ENCODE data around the gene JADE2.
A peak's percentile ranks its signal among the peaks of the same experiment; 100 is the strongest.
"Not testable (repeated sequence)": the region's sequence is repeated elsewhere in the genome, so short reads cannot be mapped to it uniquely, and the experiment has no call there.

Gene JADE2

DNA sequence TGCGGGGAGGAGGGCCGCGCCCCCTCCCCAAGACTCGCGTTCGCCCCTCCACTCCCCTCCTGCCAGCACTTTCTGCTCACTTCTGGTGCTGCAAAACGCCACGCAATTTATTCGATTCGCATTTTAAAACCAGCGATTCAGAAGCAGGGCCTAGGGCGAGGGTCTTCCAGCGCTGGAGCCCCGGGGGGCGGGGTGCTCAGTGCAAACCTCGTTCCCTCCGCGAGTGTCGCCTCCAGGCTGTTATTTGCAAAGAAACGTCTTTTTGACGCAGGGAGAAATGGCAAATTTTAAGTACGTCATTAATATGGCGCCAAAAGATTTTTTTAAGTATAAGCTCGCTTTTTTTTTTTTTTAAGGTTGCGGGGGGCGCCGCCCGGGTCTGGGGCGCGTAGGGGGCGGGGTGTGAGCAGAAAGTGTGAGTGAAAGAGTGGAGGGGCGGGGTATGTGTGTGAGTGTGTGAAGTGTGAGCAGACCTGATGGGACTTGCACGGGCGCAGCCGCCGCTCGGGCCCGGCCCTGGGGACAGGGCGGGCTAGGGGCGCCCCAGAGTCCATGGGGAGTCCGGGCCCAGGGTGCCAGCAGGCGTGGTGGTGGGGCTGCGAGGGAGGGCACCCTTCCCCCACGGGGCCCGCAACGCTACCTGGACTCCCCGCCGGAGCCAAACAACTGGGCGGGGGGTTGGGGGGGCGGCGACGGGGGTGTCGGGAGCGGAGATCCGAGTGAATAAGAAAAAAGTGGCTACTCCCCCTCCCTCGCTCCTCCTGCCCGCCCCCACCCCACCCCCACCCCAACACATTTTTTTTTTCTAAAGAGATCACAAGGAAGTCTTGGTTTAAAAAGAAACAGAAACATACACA is at the start of gene JADE2:
TSS of gene JADE2 (plus strand) at position 845 of the 857 bp plus-strand sequence. CDS start 10,188 bp downstream, outside the sequence.
- peak; percentile 3 to 10 for DNase-seq

DNA sequence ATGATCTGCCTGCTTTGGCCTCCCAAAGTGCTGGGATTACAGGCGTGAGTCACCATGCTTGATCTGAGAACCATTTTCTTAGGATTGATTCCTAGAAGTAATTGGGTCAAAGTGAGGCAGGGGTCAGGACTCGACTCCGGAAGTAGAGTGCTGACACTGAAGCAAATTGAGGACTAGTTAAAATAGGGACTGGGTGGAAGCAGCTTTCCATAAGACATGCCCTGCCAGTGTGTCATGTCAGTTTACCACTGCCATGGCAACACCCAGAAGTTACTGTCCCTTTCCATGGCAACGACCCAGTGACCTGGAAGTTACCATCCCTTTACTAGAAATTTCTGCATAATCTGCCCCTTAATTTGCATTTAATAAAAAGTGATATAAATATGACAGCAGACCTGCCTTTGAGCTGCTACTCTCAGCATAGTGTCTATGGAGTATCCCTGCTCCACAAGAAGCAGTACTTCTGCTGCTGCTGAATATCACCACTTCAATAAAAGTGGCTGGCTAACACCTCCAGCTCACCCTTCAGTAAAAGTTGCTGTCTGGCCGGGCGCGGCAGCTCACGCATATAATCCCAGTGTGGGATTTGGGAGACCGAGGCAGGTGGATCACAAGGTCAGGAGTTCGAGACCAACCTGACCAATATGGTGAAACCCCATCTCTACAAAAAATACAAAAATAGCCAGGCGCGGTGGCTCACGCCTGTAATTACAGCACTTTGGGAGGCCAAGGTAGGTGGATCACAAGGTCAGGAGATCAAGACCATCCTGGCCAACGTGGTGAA is 47.8 kb upstream of the JADE2 start:
- DNase-seq, result no peak

DNA sequence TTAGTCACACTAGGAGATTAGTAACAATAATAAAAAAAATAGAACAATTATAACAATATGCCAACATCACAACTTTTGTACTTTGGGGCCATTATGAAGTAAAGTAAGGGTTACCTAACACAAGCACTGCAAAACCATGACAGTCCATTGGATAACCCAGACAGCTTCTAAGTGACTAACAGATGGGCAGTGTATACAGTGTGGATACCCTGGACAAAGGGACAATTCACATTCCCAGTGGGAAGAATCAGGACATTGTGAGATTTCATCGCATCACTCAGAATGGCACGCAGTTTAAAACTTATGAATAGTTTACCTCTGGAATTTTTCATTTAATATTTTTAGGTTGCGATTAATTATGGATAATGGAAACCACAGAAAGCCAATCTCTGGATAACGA is 45.6 kb upstream of the JADE2 start:
- no peak for DNase-seq

DNA sequence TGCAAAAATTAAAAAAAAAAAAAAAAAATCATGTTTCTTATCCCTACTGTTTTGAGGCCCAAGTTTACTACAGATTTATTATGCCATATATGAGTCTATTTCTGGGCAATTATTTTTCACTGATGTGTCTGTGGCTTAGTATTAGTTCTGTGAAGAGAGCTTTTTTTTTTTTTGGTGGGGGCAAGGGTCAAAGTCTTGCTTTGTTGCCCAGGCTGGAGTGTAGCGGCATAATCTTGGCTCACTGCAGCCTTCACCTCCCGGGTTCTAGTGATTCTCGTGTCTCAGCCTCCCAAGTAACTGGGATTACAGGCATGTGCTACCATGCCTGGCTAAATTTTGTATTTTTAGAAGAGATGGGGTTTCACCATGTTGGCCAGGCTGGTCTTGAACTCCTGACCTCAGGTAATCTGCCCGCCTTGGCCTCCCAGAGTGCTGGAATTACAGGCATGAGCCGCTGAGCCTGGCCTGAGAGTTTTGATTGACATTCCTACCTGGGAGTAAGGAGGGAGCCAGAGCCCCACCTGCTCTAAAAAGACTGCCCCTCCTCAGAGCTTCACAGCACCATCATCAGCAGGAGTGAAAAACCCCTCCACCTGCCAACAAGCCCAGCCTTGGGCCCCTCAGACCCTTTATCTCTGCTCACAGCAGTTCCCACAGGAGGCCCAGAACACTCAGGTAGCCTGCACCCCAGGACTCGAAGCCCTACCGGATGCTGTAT is 36.1 kb upstream of the JADE2 start:
- DNase-seq, result no peak

DNA sequence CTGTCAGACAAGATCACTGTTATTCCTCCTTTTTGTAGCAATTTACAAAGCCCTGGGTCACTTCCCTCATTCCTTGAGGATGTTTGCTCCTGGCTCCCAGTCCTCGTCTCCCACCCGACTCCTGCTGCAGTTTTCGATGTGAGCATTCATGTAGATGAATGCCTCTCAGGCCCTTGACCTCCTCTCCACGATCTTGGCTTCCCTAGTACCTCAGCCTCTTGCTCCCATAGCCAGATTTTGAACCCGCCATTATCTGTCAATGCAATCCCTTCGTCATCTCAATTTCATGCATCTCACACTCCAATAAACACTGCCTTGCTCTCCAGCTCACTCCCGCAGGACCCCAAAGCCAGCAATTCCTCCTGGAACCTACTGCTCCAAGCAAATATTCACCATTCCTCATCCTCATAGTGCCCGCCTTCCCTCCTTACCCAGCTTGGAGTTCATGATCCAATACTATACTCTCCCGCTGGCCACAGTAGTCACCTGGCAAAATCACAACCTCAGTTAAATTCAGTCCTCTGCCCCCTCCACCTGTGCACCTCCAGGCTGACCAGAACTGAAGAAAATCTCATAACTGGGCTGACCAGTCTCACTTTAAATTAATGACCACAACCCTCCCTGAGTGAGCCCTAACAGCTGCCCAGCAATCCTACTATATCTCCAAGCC is 35.1 kb upstream of the JADE2 start:
- no peak for DNase-seq

DNA sequence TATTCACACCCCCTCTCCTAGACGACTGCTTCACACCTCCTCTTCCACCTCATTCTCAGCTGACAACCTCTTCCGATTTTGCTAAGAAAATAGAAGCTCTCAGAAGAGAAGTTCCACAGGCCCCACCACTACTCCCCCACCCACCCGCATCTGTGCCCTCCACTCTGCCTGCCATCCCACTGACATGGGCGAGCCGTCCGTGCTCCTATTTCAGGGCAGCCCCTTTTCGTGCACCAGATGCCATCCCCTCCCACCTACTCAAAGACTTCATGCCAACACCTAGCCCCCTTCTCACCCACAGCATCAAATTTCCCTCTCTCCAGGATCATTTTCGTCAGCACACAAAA is 34.6 kb upstream of the JADE2 start:
- no peak for DNase-seq

DNA sequence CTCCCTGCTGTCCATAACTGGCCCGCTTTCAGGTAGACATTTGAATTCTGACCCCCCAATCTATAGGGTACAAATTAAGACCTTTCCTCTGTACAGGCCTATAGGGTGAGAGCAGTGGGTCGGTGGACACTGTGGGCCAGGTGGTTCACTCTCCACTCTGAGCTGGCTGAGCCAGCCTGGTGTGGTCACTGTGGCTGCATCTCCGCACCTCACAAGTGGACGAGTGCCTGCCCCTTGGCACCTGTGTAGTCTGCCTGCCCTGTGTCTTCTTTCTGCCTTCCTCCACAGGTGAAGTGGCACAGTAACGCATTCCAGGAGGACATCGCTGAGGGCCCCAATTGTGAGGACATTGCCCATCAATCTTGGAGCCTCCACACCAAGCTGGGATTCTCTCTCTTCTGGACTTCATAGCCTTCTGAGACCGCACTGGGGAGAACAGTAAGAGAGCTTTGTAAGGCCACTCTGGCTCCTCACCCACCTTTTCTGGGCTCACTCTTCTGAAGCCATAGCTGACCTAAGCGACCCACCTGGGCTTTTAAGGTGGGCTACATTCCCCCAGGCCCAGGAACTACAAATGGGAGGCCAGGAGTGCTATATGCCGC is 33.5 kb upstream of the JADE2 start:
- DNase-seq, result no peak

DNA sequence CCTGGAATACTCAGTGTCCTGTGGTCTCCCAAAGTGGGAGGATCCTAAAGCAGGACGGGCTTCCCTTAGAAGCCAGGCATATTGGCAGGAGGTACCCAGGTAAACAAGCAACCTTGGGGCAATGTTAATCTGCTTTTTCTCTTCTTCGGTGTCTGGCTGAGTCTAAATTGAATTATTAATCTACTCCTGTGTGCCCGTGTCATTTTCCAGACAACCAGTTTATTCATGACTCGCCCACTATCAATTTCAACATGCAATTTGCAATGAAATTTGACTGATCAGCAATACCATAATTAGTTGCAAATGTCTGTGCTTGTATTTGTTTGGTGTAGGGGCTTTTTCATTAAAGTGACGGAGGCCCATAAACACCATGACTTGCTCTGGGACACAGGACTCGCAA is 32.9 kb upstream of the JADE2 start:
- DNase-seq, result no peak

DNA sequence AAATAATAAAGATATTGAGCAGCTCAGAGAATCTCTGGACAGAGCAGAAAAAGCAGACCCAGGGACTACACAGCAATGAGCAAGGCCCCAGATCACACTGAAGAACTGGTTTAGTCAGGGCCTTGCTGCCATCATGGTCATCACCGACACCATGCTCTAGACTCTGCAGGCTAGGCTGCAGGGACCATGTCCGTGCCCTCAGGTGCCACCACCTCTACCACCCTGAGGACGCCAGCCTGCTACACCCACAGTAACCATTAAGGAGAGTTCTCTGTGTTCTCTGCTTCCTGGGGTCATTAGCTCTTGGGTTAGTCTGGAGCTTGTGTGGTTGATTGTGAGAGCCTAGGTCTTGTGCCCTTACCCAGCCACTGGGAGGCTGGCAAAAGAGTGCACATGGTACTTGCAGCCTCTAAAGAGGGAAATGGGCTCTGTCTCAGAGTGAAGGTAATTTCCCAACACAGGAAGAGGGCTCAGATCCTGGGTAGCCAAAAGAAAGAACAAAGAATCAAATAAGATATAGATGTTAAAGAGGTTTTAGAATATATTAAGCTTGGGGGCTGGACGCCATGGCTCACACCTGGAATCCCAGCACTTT is 31.9 kb upstream of the JADE2 start:
- DNase-seq, result no peak

DNA sequence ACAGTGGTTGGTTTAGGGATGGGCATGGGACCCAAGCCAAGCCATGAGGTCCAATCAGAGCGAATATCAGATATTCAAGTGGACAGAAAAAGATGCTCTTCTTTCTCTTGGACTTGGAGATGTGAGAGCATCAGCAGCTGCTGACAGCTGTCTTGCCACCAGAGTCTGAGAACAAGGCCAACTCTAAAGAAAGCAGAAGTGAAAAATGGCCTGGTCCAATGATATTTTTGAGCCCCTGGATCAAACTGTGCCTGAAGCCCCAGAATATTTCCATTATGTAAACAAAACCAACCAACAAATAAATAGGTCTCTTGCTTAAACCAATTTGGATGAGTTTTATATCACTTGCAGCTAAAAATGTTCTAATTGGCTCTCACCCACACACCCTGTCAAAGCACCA is 30.7 kb upstream of the JADE2 start:
- no peak for DNase-seq

DNA sequence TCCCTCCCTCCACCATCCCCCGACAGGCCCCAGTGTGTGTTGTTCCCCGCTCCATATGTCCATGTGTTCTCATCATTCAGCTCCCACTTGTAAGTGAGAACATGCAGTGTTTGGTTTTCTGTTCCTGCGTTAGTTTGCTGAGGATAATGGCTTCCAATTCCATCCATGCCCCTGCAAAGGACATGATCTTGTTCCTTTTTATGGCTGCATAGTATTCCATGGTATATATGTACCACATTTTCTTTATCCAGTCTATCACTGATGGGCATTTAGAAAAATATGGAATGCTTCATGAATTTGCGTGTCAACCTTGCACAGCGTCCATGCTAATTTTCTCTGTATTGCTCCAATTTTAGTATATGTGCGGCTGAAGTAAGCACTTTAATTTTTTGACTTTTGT is 25.6 kb upstream of the JADE2 start:
- not testable (repeated sequence) for DNase-seq

DNA sequence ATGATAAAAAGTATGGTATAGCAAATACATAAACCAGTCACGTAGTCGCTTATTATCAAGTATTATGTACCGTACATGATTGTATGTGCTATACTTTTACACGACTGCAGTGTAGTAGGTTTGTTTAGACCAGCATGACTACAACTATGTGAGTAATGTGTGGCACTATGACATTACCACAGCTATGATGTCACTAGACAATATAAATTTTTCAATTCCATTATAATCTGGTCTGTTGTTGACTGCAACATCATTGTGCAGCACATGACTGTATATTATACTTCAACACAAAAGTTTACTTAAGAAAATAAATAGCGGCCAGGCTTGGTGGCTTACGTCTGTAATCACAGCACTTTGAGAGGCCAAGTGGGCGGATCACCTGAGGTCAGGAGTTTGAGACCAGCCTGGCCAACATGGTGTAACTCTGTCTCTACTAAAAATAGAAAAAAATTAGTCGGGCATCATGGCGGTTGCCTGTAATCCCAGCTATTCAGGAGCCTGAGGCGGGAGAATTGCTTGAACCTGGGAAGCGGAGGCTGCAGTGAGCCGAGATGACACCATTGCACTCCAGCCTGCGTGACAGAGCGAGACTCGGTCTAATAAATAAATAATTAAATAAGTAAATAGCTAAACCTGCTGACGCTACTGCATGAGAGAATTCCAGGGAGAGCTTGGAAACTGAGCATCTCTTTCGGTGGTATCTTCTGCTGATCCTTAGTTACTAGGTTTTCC is 24.6 kb upstream of the JADE2 start:
- no peak for DNase-seq

DNA sequence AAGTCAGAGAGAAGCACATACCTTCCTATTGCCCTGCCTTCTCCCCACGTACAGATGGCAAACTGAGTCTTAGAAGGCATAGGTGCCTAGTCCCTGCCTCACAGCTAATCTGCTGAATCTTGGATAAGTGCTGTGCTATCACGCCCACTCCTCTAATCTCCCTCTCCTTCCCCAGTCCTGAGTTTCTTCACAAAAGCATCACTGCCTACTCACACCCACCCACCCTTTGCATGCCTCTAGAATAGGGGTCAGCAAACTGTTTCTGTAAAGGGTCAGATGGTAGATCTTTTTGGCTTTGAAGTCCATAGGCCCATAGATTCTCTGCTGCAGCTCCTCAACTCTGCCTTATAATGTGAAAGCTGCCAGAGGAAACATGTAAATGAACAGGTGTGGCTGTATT is 23.2 kb upstream of the JADE2 start:
- no peak for DNase-seq

DNA sequence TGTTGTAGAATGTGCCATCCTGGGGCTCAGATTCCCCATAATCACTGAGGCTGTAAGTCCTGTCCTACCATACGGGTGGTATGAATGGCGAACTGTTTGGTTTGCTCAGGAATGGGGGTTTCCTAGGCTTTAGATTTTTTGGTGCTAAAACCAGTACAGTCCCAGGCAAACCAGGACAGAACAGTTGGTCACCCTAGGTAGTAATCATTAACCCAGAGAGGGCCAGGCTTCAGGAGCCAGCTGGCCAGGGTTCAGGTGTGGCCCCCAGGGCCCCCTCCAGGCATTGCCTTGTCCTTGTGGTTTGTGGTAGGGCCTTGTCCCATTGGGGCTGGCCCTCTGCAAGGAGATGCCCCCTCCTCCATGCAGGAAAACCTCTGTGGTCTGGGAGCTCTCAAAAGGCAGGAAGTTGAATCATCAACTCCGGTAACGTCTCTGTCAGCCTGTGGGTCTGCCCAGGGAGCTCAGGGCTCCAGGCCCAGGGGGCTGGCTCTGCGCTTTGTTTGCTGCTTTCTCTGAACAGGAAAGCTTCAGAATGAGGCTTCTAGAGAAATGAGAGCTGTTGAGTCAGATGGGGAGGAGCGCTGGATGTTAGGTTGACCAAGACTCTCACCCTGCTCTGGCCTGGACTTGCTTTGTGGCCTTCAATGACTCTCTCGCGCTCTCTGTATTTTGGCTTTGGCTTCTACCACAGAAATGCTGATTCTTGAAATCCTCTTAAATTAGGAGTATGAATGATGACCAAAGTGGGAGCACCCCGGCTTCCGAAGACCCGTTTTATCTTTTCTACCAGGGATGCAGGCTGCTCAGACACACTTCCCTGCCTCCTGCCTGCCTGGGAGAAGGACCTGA is 22.2 kb upstream of the JADE2 start:
- DNase-seq, result no peak

DNA sequence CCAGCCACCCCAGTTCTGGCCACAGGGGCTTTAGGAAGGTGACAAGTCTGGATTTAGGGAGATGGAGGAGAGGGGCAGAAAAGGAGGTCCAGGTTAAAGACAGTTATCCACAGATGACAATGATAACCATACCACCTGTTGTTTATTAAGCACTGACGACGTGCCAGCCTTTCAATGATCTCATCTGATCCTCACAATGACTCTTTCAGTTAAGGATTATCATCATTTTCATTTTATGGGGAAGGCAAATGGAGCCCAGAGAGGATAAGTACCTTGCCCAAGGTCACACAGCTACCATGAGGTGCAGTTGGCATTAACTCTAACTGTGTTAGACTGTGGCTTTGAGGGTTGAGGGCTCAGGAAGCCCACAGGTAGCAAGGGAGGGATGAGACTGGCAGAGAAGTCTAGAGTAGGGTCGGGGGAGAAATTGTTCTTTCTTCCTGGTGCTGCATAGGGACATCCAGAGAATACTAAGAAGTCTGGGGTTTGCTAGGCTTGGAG is 21.5 kb upstream of the JADE2 start:
- no peak for DNase-seq

DNA sequence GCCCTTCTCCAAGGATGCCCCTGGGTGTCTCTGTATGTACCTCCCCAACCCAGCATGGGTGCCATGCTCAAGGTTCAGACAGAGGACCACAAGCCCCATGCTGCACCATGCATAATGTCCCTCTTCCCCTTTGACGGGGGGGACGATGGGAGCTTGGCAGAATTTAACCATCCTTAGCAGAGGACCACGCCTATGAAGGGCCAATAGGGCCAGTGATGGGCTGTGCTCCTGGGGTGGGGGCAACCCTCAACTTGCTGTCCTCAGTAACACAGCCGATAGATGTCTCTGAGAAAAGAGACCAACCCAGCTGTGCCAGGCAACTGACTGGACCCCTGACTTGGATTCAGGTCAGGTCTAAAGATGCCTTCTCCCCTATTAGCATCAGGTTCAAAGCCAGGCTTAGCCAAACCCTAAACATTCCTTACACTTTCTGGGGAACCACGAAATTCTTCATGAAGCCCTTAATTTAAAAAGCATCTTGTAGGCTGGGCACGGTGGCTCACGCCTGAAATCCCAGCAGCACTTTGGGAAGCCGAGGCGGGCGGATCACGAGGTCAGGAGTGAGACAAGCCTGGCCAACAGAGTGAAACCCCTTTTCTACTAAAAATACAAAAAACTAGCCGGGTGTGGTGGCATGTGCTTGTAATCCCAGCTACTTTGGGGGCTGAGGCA is 20.7 kb upstream of the JADE2 start:
- no peak for DNase-seq

DNA sequence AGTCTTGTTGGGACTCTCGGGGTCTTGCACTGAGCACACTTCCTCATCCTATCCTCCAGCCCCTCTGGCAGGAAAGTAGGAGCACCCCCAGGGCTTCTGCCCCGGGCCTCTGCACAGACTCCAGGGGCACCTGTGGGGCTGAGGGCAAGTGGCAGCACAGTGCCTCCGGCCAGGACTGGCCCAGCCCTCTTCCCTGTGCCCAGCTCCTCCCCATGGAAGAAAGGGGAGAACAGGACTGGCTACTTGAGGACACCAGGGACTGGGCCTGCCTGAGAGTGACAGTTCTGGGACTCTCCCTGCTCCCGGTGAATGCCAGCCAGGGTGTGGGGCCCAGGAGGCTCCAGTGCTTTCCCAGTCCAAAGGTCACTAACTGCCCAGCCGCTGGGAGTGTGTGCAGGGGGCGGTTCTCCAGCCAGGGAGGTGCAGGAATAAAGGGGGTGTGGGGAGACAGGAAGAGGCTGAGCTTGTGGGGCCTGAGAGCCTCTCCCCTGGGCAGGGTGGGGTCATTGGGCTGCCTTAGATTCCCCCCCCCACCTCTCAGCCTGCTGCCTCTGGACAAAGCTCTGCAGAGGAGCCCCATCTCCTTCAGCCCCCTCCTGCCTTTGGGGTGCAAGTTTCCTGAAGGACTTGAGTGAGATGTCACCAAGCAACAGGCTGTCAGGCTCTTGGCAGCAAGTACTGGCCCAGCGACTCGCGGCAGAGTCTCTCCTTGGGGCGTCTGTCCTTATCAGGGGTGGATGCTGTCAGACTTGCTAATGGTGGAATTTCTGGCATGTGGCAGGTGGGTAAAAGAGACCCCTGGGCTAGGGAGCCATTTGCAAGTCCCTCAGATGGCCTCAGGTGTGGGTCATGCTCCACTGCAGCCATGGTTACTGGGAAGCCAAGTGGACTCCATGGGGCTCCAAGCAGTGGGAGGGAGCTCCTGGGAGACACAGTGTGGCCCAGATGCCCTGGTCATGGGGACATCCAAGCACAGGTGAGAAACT is 19.1 kb upstream of the JADE2 start:
- DNase-seq, result no peak

DNA sequence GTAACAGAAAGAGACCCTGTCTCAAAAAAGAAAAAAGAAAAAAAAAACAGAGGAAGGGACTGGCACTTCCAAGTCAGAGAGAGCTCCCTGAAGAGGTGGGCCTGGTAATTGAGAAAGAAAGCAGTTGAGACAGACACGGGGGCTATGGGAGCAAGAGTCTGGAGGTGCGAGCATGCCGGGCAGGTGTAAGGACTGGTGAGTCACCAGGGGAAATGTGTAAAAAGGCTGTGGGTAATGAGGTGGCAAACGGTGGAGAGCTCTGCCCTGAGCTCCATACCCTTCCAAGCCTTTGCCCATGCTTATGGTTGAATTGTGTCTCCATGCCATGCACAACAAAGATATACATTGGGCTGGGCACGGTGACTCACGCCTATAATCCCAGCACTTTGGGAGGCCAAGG is 18.0 kb upstream of the JADE2 start:
- no peak for DNase-seq
